Loucy (cell line): ENCODE data around the gene SEZ6.

Source experiments
- H2AFZ ChIP-seq: fragments of 200-600 bp; sonication (generic); 2 replicates; pipeline ENCODE4 v1.6.0; 2016; ENCODE audit warnings: antibody characterized with exemption, mild to moderate bottlenecking, low read length, moderate library complexity
- H3F3A ChIP-seq: fragments of 200-600 bp; 2 replicates; pipeline ENCODE4 v1.6.0; 2016; ENCODE audit warnings: antibody characterized with exemption, low read depth, mild to moderate bottlenecking
- H3K27me3 ChIP-seq: fragments of 200-600 bp; sonication (generic); 2 replicates; pipeline ENCODE4 v1.6.1; 2014; ENCODE audit warnings: low read length, mild to moderate bottlenecking; ENCODE audit not compliant: insufficient read depth, poor library complexity, severe bottlenecking
- H3K36me3 ChIP-seq: fragments of 200-600 bp; sonication (generic); 2 replicates; pipeline ENCODE4 v1.6.1; 2016; ENCODE audit warnings: low read length; ENCODE audit not compliant: insufficient read depth
- H3K4me1 ChIP-seq: fragments of 200-600 bp; sonication (generic); 2 replicates; pipeline ENCODE4 v1.5.1; 2014; ENCODE audit warnings: low read length, mild to moderate bottlenecking; ENCODE audit not compliant: insufficient read depth, poor library complexity, severe bottlenecking
- H3K4me2 ChIP-seq: fragments of 200-600 bp; sonication (generic); 2 replicates; pipeline ENCODE4 v1.6.0; 2014; ENCODE audit warnings: antibody characterized with exemption, low read length, low read depth, mild to moderate bottlenecking; ENCODE audit not compliant: poor library complexity, severe bottlenecking
- H3K4me3 ChIP-seq: fragments of 200-600 bp; sonication (generic); 2 replicates; pipeline ENCODE4 v1.5.1; 2014; ENCODE audit warnings: low read length, mild to moderate bottlenecking, mixed read lengths; ENCODE audit not compliant: poor library complexity, severe bottlenecking
- H3K79me2 ChIP-seq: fragments of 200-600 bp; sonication (generic); 2 replicates; pipeline ENCODE4 v1.6.1; 2014; ENCODE audit warnings: low read length; ENCODE audit not compliant: insufficient read depth
- H3K9ac ChIP-seq: fragments of 200-600 bp; sonication (generic); 2 replicates; pipeline ENCODE4 v1.6.0; 2014; ENCODE audit warnings: mild to moderate bottlenecking, low read depth, low read length, moderate library complexity; ENCODE audit not compliant: poor library complexity, severe bottlenecking
- H3K9me2 ChIP-seq: fragments of 200-600 bp; sonication (generic); replicated peaks from 2 replicates; pipeline ENCODE4 v1.6.1; 2016; ENCODE audit warnings: low read depth, low read length, mixed read lengths
- H3K9me3 ChIP-seq: fragments of 200-600 bp; sonication (generic); 2 replicates; pipeline ENCODE4 v1.6.1; 2014; ENCODE audit warnings: mild to moderate bottlenecking, antibody characterized with exemption, low read length, low read depth; ENCODE audit not compliant: insufficient read depth
- H4K20me1 ChIP-seq: fragments of 200-600 bp; sonication (generic); 2 replicates; pipeline ENCODE4 v1.6.0; 2014; ENCODE audit warnings: antibody characterized with exemption, low read length, mild to moderate bottlenecking; ENCODE audit not compliant: insufficient read depth, poor library complexity, severe bottlenecking
- EZH2phosphoT487 ChIP-seq: fragments of 200-600 bp; IDR thresholded peaks from 2 replicates; pipeline ENCODE4 v1.6.1; 2018; ENCODE audit warnings: antibody characterized with exemption, mild to moderate bottlenecking, moderate library complexity, borderline replicate concordance
- TF ChIP-seq, protein P1 (sequence below): fragments of 200-600 bp; sonication (generic); conservative IDR thresholded peaks from 2 replicates; pipeline ENCODE4 v1.5.1; 2014; ENCODE audit warnings: mild to moderate bottlenecking, antibody characterized with exemption, low read length

Gene SEZ6

GRCh38 chr17:29045026-29045425 lies 39.2 kb upstream of the SEZ6 start:
- Histone ChIP-seq H3F3A (no peaks in the 10 kb centered on the region), H3K9ac (no peak overlapping the region), H2AFZ (no peak overlapping the region), H3K79me2 (no peaks in the 10 kb centered on the region), H3K36me3 (no peaks in the 10 kb centered on the region), H3K4me2 (no peak overlapping the region), H3K4me1 (peaks cover 4% of the 10 kb centered on the region), H3K9me2 (no peaks in the 10 kb centered on the region), H3K27me3 (no peaks in the 10 kb centered on the region), H3K9me3 (no peaks in the 10 kb centered on the region), H4K20me1 (no peaks in the 10 kb centered on the region), H3K4me3 (no peak overlapping the region)
- TF ChIP-seq EZH2phosphoT487, result no peak
- TF ChIP-seq, protein P1, sequence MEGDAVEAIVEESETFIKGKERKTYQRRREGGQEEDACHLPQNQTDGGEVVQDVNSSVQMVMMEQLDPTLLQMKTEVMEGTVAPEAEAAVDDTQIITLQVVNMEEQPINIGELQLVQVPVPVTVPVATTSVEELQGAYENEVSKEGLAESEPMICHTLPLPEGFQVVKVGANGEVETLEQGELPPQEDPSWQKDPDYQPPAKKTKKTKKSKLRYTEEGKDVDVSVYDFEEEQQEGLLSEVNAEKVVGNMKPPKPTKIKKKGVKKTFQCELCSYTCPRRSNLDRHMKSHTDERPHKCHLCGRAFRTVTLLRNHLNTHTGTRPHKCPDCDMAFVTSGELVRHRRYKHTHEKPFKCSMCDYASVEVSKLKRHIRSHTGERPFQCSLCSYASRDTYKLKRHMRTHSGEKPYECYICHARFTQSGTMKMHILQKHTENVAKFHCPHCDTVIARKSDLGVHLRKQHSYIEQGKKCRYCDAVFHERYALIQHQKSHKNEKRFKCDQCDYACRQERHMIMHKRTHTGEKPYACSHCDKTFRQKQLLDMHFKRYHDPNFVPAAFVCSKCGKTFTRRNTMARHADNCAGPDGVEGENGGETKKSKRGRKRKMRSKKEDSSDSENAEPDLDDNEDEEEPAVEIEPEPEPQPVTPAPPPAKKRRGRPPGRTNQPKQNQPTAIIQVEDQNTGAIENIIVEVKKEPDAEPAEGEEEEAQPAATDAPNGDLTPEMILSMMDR, result no peak

- no peaks in the 10 kb centered on the region for H4K20me1 ChIP-seq
- H3K9me2 ChIP-seq, result no peaks in the 10 kb centered on the region
- H3K4me1 ChIP-seq, result peaks cover 4% of the 10 kb centered on the region
- TF ChIP-seq, protein P1, result no peak
- no peak for TF ChIP-seq EZH2phosphoT487
- H3K36me3 ChIP-seq, result no peaks in the 10 kb centered on the region
- H2AFZ ChIP-seq, result no peak overlapping the region
- H3F3A ChIP-seq, result no peaks in the 10 kb centered on the region
- H3K9me3 ChIP-seq, result no peaks in the 10 kb centered on the region
- H3K79me2 ChIP-seq, result no peaks in the 10 kb centered on the region
- no peak overlapping the region for H3K4me2 ChIP-seq
- H3K4me3 ChIP-seq, result no peak overlapping the region
- no peaks in the 10 kb centered on the region for H3K27me3 ChIP-seq
- H3K9ac ChIP-seq, result no peak overlapping the region
Observed at GRCh38 chr17:29043539-29044145, 37.8 kb upstream of the SEZ6 start.

DNA sequence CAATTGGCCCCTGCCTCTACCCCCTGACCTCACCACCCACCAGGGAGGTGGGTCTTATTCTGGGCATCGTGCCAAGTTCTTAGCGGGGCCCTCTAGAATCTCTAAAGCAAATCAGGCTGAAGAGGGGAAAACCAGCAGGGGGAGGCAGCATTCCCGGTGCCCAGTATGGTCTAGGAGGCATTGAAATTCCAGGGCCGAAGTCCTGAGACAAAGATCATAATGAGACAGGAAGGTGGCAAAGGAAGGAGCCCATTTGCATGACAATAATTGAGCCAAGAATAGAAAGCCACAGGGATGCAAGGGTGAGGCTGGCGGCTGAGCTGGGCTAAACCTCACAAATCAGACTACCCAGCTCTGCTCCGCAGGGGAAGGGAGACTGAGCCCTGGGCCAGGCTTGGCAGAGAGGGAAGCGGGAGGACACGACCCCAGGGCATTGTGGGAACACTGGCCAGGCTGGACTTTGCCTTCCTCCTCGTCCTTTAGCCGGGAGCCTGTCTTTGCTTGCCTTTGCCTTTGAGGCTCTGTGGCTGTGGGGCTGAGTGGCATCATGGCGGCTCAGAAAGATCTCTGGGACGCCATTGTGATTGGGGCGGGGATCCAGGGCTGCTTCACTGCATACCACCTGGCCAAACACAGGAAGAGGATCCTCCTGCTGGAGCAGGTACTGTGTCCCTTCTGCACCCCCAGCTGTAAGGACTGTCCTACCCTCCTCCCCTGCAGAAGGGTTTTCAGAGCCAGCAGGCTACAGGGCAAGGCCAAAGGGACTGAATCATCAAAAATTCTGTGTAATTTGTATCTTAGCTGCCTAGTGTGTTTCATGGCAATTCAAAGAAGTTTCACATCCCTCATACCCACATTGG lies 37.1 kb upstream of the SEZ6 start, which contains the start of gene PIPOX:
Gene PIPOX, plus strand, starts transcription at position 463 of the 860 bp plus-strand sequence. Its CDS starts 85 bp downstream, at position 548.
- Histone ChIP-seq H3K27me3 (no peaks in the 10 kb centered on the region), H3K79me2 (no peaks in the 10 kb centered on the region), H3K4me1 (no peaks in the 10 kb centered on the region), H3K9me2 (no peaks in the 10 kb centered on the region), H2AFZ (no peak within 1 kb of the TSS), H3K4me3 (no peak within 1 kb of the TSS), H4K20me1 (no peaks in the 10 kb centered on the region), H3K9me3 (no peaks in the 10 kb centered on the region), H3K36me3 (no peaks in the 10 kb centered on the region), H3F3A (no peaks in the 10 kb centered on the region), H3K4me2 (peak within 1 kb of the TSS; percentile 18), H3K9ac (no peak within 1 kb of the TSS)
- TF ChIP-seq, protein P1, result no peak
- TF ChIP-seq EZH2phosphoT487, result no peak
